Measurements from ENCODE around the gene CNIH2.

CNIH2 gene

GRCh38 chr11:66312549-66313320 is 34.8 kb downstream of the CNIH2 start:
- Histone ChIP-seq H3K36me3 (ENCODE audit: control insufficient read depth in 2 of 2, insufficient read depth in 1 of 2, low read length in 2 of 2) (no peaks in the 10 kb centered on the region), H3K9me3 (ENCODE audit: control insufficient read depth, insufficient read depth, low read depth, low read length) (no peaks in the 10 kb centered on the region), H3K4me3 (ENCODE audit: low read depth, low read length) (peak overlapping the region; percentile 46), H3K4me1 (ENCODE audit: control insufficient read depth, insufficient read depth, low read length) (no peaks in the 10 kb centered on the region), H3K27ac (ENCODE audit: extremely low read depth, low read depth, low read length) (peak overlapping the region; percentile 41; the same call in 1 of the 2 replicates)
- POLR2A ChIA-PET, result interaction anchor here (0.5 to 2.2 kb wide), 22 partner anchors 9 to 806 kb away, joined by 3 to 32 read pairs (median 4); partner anchors contain the start of genes BRMS1, FIBP, KDM2A and MRPL11
- CTCF ChIA-PET, result interaction anchor here (0.5 to 3.4 kb wide), 31 partner anchors 9 to 424 kb away, joined by 3 to 29 read pairs (median 5); partner anchors contain the start of genes B4GAT1, BRMS1 and RIN1
- TF ChIP-seq PRDM1 (tag by site-specific recombination; IDR thresholded peaks at IDR 0.05), result no peak
- TF ChIP-seq ZNF501 (tag by site-specific recombination; IDR thresholded peaks at IDR 0.05), result no peak
- TF ChIP-seq ZNF843 (tag by site-specific recombination; IDR thresholded peaks at IDR 0.05), result no peak
- TF ChIP-seq ZNF138 (tag by site-specific recombination; IDR thresholded peaks at IDR 0.05; ENCODE audit: borderline replicate concordance), result no peak
- peak; percentile 53 for TF ChIP-seq ZNF335 (tag by site-specific recombination; conservative IDR thresholded peaks at IDR 0.05)
- no peak for TF ChIP-seq HOXD13 (CRISPR knock-in tag; IDR thresholded peaks at IDR 0.05; ENCODE audit: borderline replicate concordance)
- no peak for TF ChIP-seq ZNF623 (tag by site-specific recombination; IDR thresholded peaks at IDR 0.05)
- TF ChIP-seq ZNF555 (tag by site-specific recombination; conservative IDR thresholded peaks at IDR 0.05), result no peak
- TF ChIP-seq ZNF155 (tag by site-specific recombination; IDR thresholded peaks at IDR 0.05), result no peak
- TF ChIP-seq ZNF26 (tag by site-specific recombination; IDR thresholded peaks at IDR 0.05), result no peak
- TF ChIP-seq ZNF132 (tag by site-specific recombination; IDR thresholded peaks at IDR 0.05; ENCODE audit: borderline replicate concordance), result no peak
- TF ChIP-seq ZNF202 (tag by site-specific recombination; IDR thresholded peaks at IDR 0.05; ENCODE audit: borderline replicate concordance), result no peak
- no peak for TF ChIP-seq ZNF248 (tag by site-specific recombination; IDR thresholded peaks at IDR 0.05)
- no peak for TF ChIP-seq ZNF580 (tag by site-specific recombination; IDR thresholded peaks at IDR 0.05)
- peak; percentile 9; the same call in 1 of the 2 replicates for TF ChIP-seq SP3 (tag by site-specific recombination; IDR thresholded peaks at IDR 0.05)
- no peak for TF ChIP-seq ZNF146 (tag by site-specific recombination; IDR thresholded peaks at IDR 0.05)
- TF ChIP-seq ZNF140 (tag by site-specific recombination; IDR thresholded peaks at IDR 0.05), result no peak
- TF ChIP-seq ZNF169 (tag by site-specific recombination; IDR thresholded peaks at IDR 0.05), result no peak
- TF ChIP-seq ZFP3 (tag by site-specific recombination; IDR thresholded peaks at IDR 0.05; ENCODE audit: low read depth), result no peak
- TF ChIP-seq ZNF280C (tag by site-specific recombination; IDR thresholded peaks at IDR 0.05), result no peak
- no peak for TF ChIP-seq ZNF311 (tag by site-specific recombination; IDR thresholded peaks at IDR 0.05; ENCODE audit: borderline replicate concordance)
- TF ChIP-seq SP2 (tag by site-specific recombination; IDR thresholded peaks at IDR 0.05), result peak; percentile 27
- no peak for TF ChIP-seq ZNF610 (tag by site-specific recombination; IDR thresholded peaks at IDR 0.05; ENCODE audit: borderline replicate concordance)
- TF ChIP-seq ZBTB6 (tag by site-specific recombination; IDR thresholded peaks at IDR 0.05), result peak; percentile 63; the same call in 1 of the 2 replicates
- peak; percentile 85 for TF ChIP-seq ZNF449 (tag by site-specific recombination; IDR thresholded peaks at IDR 0.05)
- peak; percentile 98 for TF ChIP-seq ZBTB8A (tag by site-specific recombination; IDR thresholded peaks at IDR 0.05)
- no peak for TF ChIP-seq ZBTB1 (tag by site-specific recombination; IDR thresholded peaks at IDR 0.05)
- TF ChIP-seq GLIS1 (tag by site-specific recombination; IDR thresholded peaks at IDR 0.05), result peak; percentile 51
- no peak for TF ChIP-seq ZNF112 (tag by site-specific recombination; IDR thresholded peaks at IDR 0.05)
- no peak for TF ChIP-seq GLI2 (tag by site-specific recombination; IDR thresholded peaks at IDR 0.05; ENCODE audit: borderline replicate concordance, low read depth)
